Lower leg skin (tissue), 3 donors: ENCODE data around the gene KLHL6.

Source experiments
- POLR2A ChIP-seq, 2 donors: fragments of 450-650 bp; IDR thresholded peaks; one replicate each; pipeline ENCODE4 v1.6.1; 2016 to 2017; ENCODE audit warnings: antibody characterized with exemption in 2 of 2, mild to moderate bottlenecking in 1 of 2, moderate library complexity in 1 of 2
- TF ChIP-seq, protein P1 (sequence below), 3 donors: fragments of 450-650 bp; IDR thresholded peaks; one replicate each; pipeline ENCODE4 v1.5.1; 2016; ENCODE audit warnings: antibody characterized with exemption in 3 of 3, mild to moderate bottlenecking in 3 of 3, moderate library complexity in 2 of 3

DNA sequence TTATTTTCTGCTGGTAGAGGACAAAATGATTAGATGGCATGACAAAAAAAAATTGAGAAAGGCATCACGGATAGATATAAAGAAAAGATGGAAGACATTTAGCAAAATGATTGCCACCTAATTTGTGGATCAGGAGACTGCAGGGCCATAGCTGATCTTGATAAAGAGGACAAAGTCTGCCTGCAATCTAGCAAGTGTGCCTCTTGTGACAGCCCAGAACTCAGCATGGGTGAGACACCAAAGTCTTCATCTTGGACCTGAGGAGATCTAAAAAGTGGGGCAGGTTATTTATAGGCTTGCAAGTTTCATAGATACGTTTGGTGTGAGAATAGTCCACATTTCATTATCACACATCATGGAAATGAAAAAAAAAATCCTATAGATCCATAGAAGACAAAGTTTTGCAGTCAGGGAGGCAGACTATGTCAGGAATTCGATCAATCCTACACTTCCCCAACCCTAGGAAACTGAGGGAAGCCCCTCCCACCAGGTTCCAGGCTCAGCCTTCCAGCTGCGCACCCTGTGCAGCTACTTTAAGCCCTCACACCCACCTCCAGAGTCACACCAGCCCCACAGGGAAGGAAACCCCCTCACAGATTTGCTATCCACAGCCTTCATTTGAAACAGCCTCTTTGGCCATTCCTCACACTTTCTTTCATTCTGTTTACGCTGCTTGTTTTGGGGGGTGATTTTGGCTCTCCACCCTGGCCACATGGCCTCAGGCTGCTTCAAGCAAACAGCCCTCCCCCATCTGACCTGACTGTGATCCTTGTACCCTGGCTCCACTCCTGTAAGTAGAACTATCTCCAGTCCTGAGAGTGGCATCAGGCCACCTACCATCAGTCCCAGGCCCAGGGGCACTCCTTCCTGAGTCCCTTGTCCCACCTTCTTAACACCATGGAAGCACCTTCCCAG, 28.1 kb upstream of the KLHL6 start:
- TF ChIP-seq, protein P1, sequence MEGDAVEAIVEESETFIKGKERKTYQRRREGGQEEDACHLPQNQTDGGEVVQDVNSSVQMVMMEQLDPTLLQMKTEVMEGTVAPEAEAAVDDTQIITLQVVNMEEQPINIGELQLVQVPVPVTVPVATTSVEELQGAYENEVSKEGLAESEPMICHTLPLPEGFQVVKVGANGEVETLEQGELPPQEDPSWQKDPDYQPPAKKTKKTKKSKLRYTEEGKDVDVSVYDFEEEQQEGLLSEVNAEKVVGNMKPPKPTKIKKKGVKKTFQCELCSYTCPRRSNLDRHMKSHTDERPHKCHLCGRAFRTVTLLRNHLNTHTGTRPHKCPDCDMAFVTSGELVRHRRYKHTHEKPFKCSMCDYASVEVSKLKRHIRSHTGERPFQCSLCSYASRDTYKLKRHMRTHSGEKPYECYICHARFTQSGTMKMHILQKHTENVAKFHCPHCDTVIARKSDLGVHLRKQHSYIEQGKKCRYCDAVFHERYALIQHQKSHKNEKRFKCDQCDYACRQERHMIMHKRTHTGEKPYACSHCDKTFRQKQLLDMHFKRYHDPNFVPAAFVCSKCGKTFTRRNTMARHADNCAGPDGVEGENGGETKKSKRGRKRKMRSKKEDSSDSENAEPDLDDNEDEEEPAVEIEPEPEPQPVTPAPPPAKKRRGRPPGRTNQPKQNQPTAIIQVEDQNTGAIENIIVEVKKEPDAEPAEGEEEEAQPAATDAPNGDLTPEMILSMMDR (IDR thresholded peaks at IDR 0.05) = no peak
- no peak for TF ChIP-seq POLR2A (IDR thresholded peaks at IDR 0.05)
